OCI-LY7 (cell line): ENCODE data around the gene MYO7A. TPM values are rescaled to one million over a fixed set of nuclear protein-coding genes. Genes with fewer than 3 reads are reported as not detected.

Experiments used
- BruUV-seq: library from RNA; stranded (reverse); fragments of 400-500 nt; replicated peaks from 2 replicates; lab custom pipeline; 2021; lab: Mats Ljungman, UMichigan
- CTCF ChIA-PET: fragments of 300-600 bp; sonication (Branson Sonifier 250); formaldehyde crosslinking; loops from one replicate; lab custom pipeline; 2022; ENCODE audit warnings: antibody characterized with exemption; ENCODE audit not compliant: unreplicated experiment; lab: Charles Lee
- POLR2A ChIA-PET: fragments of 300-600 bp; sonication (Branson Sonifier 250); formaldehyde crosslinking; loops from one replicate; lab custom pipeline; 2022; ENCODE audit warnings: antibody characterized with exemption; lab: Charles Lee
- DNase-seq: peaks from one replicate; pipeline ENCODE4 v3.0.0-alpha.2; 2015; ENCODE audit warnings: low spot score
- H2AFZ ChIP-seq: fragments of 200-600 bp; sonication (generic), shearing (Covaris generic); 2 replicates; pipeline ENCODE4 v1.6.1; 2014; ENCODE audit warnings: mild to moderate bottlenecking, antibody characterized with exemption, low read length, moderate library complexity
- H3K27ac ChIP-seq: fragments of 200-600 bp; sonication (generic); 2 replicates; pipeline ENCODE4 v1.5.1; 2014; ENCODE audit warnings: mixed run types, low read depth, mild to moderate bottlenecking, moderate library complexity, low read length, inconsistent platforms; ENCODE audit not compliant: poor library complexity, severe bottlenecking
- H3K36me3 ChIP-seq: fragments of 200-600 bp; sonication (generic); 2 replicates; pipeline ENCODE4 v1.6.1; 2014; ENCODE audit warnings: mild to moderate bottlenecking, antibody characterized with exemption, low read length, moderate library complexity, mixed read lengths; ENCODE audit not compliant: insufficient read depth
- H3K4me1 ChIP-seq: fragments of 200-600 bp; sonication (generic); 2 replicates; pipeline ENCODE4 v1.5.1; 2014; ENCODE audit warnings: mild to moderate bottlenecking, low read length; ENCODE audit not compliant: insufficient read depth, poor library complexity, severe bottlenecking
- H3K4me2 ChIP-seq: fragments of 200-600 bp; sonication (generic); 2 replicates; pipeline ENCODE4 v1.6.1; 2014; ENCODE audit warnings: mild to moderate bottlenecking, low read length
- H3K4me3 ChIP-seq: fragments of 200-600 bp; sonication (generic); 2 replicates; pipeline ENCODE4 v1.5.1; 2014; ENCODE audit warnings: mild to moderate bottlenecking, low read depth, low read length; ENCODE audit not compliant: poor library complexity, severe bottlenecking
- H3K79me2 ChIP-seq: fragments of 200-600 bp; sonication (generic); 2 replicates; pipeline ENCODE4 v1.6.1; 2016; ENCODE audit warnings: low read depth, mild to moderate bottlenecking, low read length, moderate library complexity, mixed read lengths; ENCODE audit not compliant: insufficient read depth
- H3K9me2 ChIP-seq: fragments of 200-600 bp; sonication (generic); 2 replicates; pipeline ENCODE4 v1.6.1; 2016; ENCODE audit warnings: mild to moderate bottlenecking, low read length, mixed read lengths; ENCODE audit not compliant: insufficient read depth
- H3K9me3 ChIP-seq: fragments of 200-600 bp; sonication (generic); 2 replicates; pipeline ENCODE4 v1.6.1; 2014; ENCODE audit warnings: mild to moderate bottlenecking, mixed run types, low read length, mixed read lengths
- H4K20me1 ChIP-seq: fragments of 200-600 bp; sonication (generic); 2 replicates; pipeline ENCODE4 v1.6.1; 2014; ENCODE audit warnings: mild to moderate bottlenecking, antibody characterized with exemption, low read length, moderate library complexity, mixed read lengths; ENCODE audit not compliant: insufficient read depth
- CTCF ChIP-seq: fragments of 200-600 bp; sonication (generic); conservative IDR thresholded peaks from 2 replicates; pipeline ENCODE4 v1.5.1; 2014; ENCODE audit warnings: mild to moderate bottlenecking, antibody characterized with exemption, low read length, moderate library complexity, mixed read lengths
- EZH2phosphoT487 ChIP-seq: fragments of 200-600 bp; sonication (generic); IDR thresholded peaks from 2 replicates; pipeline ENCODE4 v1.6.1; 2018; ENCODE audit warnings: low read depth, borderline replicate concordance, mild to moderate bottlenecking, mixed run types, antibody characterized with exemption, low read length, moderate library complexity, mixed read lengths
- intact Hi-C: fragments of 100-400 bp; cut with micrococcal nuclease; formaldehyde crosslinking; loops from one replicate; pipeline ENCODE4 v1.10.0; 2022; ENCODE audit not compliant: unreplicated experiment
- total RNA-seq, 2 experiments: library from RNA; depleted of rRNA in 1 of 2; stranded (reverse); fragments of >200 nt in 1 of 2; shearing (Covaris generic) in 1 of 2; gene quantifications; 2 replicates each; pipeline ENCODE4 v1.2.3, GENCODE V29; 2014 to 2022

Gene MYO7A
- total RNA-seq, 2 experiments from 2014 or later: not detected

- CTCF ChIA-PET: interaction anchor here (0.6 kb wide), 1 partner anchor 891 kb away, joined by 3 read pairs; no protein-coding TSS in a partner anchor
- H4K20me1 ChIP-seq: no peaks in the 10 kb centered on the region
These were observed 15.5 kb downstream of the MYO7A start for GRCh38 chr11:77143405-77144020.

GRCh38 chr11:77144196-77144856 is 16.3 kb downstream of the MYO7A start:
- H3K9me2 ChIP-seq: no peaks in the 10 kb centered on the region
- no peaks in the 10 kb centered on the region for H3K36me3 ChIP-seq
- no peaks in the 10 kb centered on the region for H4K20me1 ChIP-seq
- ChIA-PET CTCF (no interaction called here), POLR2A (no interaction called here)
- no peak for TF ChIP-seq EZH2phosphoT487
- TF ChIP-seq CTCF: no peak
- no peak overlapping the region for H3K27ac ChIP-seq
- H3K4me3 ChIP-seq: no peak overlapping the region
- H3K79me2 ChIP-seq: no peaks in the 10 kb centered on the region
- H3K9me3 ChIP-seq: no peaks in the 10 kb centered on the region
- intact Hi-C loops: no loop called here
- H3K4me2 ChIP-seq: no peak overlapping the region
- no peak overlapping the region for H2AFZ ChIP-seq
- DNase-seq: no peak
- no TSS peak for BruUV-seq
- no peaks in the 10 kb centered on the region for H3K4me1 ChIP-seq

More at GRCh38 chr11:77143405-77144020, 15.5 kb downstream of the MYO7A start:
- Histone ChIP-seq H3K9me3 (no peaks in the 10 kb centered on the region), H3K4me1 (no peaks in the 10 kb centered on the region), H3K27ac (no peak overlapping the region), H3K79me2 (no peaks in the 10 kb centered on the region), H3K36me3 (no peaks in the 10 kb centered on the region), H3K4me3 (no peak overlapping the region), H2AFZ (no peak overlapping the region), H3K4me2 (no peak overlapping the region), H3K9me2 (no peaks in the 10 kb centered on the region)
- intact Hi-C loops: no loop called here
- TF ChIP-seq CTCF: no peak
- no peak for TF ChIP-seq EZH2phosphoT487
- BruUV-seq: no TSS peak
- POLR2A ChIA-PET: no interaction called here
- no peak for DNase-seq

- no peaks in the 10 kb centered on the region for H3K9me3 ChIP-seq
- intact Hi-C loops: no loop called here
- no peak overlapping the region for H3K4me3 ChIP-seq
- TF ChIP-seq EZH2phosphoT487 (no peak), CTCF (no peak)
- no peaks in the 10 kb centered on the region for H4K20me1 ChIP-seq
- H3K27ac ChIP-seq: no peak overlapping the region
- no peaks in the 10 kb centered on the region for H3K36me3 ChIP-seq
- H3K4me1 ChIP-seq: no peaks in the 10 kb centered on the region
- CTCF ChIA-PET: no interaction called here
- POLR2A ChIA-PET: no interaction called here
- no peaks in the 10 kb centered on the region for H3K9me2 ChIP-seq
- H2AFZ ChIP-seq: no peak overlapping the region
- no peaks in the 10 kb centered on the region for H3K79me2 ChIP-seq
- H3K4me2 ChIP-seq: no peak overlapping the region
- no TSS peak for BruUV-seq
- DNase-seq: no peak
These were observed 16.9 kb downstream of the MYO7A start for GRCh38 chr11:77144857-77145428.
